ENCODE results near the gene NUDT16L1.

The NUDT16L1 gene

GRCh38 chr16:4664538-4665418 is 28.6 kb upstream of the NUDT16L1 start:
- no peak for DNase-seq (ENCODE audit: low spot score)

- DNase-seq (ENCODE audit: low spot score) = no peak
Measured at GRCh38 chr16:4666537-4667202, 26.7 kb upstream of the NUDT16L1 start.

- no peak for DNase-seq (ENCODE audit: low spot score)
Measured at GRCh38 chr16:4667203-4667963, 26.0 kb upstream of the NUDT16L1 start.

- no peak for DNase-seq (ENCODE audit: low spot score)
Measured at GRCh38 chr16:4668313-4668960, 24.9 kb upstream of the NUDT16L1 start.

- DNase-seq (ENCODE audit: low spot score) = no peak
Measured at GRCh38 chr16:4673387-4674046, 19.8 kb upstream of the NUDT16L1 start.

- no peak for DNase-seq (ENCODE audit: low spot score)
Measured at GRCh38 chr16:4674926-4675530, 18.3 kb upstream of the NUDT16L1 start.

GRCh38 chr16:4675864-4676786 is 17.2 kb upstream of the NUDT16L1 start:
- no peak for DNase-seq (ENCODE audit: low spot score)

GRCh38 chr16:4676831-4677230 is 16.5 kb upstream of the NUDT16L1 start:
- no peak for DNase-seq (ENCODE audit: low spot score)

GRCh38 chr16:4677390-4677789 is 16.0 kb upstream of the NUDT16L1 start:
- no peak for DNase-seq (ENCODE audit: low spot score)

GRCh38 chr16:4677994-4678393 is 15.4 kb upstream of the NUDT16L1 start:
- no peak for DNase-seq (ENCODE audit: low spot score)

- DNase-seq (ENCODE audit: low spot score) = no peak
Measured at GRCh38 chr16:4678596-4678995, 14.8 kb upstream of the NUDT16L1 start.

GRCh38 chr16:4679156-4679849 is 14.1 kb upstream of the NUDT16L1 start:
- DNase-seq (ENCODE audit: low spot score) = no peak

GRCh38 chr16:4679850-4680636 is 13.3 kb upstream of the NUDT16L1 start:
- no peak for DNase-seq (ENCODE audit: low spot score)

- no peak for DNase-seq (ENCODE audit: low spot score)
Measured at GRCh38 chr16:4680673-4681470, 12.5 kb upstream of the NUDT16L1 start.

- no peak for DNase-seq (ENCODE audit: low spot score)
Measured at GRCh38 chr16:4681471-4682083, 11.8 kb upstream of the NUDT16L1 start.

- no peak for DNase-seq (ENCODE audit: low spot score)
Measured at GRCh38 chr16:4682084-4682591, 11.2 kb upstream of the NUDT16L1 start.

GRCh38 chr16:4682616-4683254 is 10.6 kb upstream of the NUDT16L1 start:
- peak; percentile 67 for DNase-seq (ENCODE audit: low spot score)
